ENCODE results near the gene ULBP2.
A peak's percentile ranks its signal among the peaks of the same experiment; 100 is the strongest.
"Not testable (repeated sequence)": the region's sequence is repeated elsewhere in the genome, so short reads cannot be mapped to it uniquely, and the experiment has no call there.

ULBP2 gene

DNA sequence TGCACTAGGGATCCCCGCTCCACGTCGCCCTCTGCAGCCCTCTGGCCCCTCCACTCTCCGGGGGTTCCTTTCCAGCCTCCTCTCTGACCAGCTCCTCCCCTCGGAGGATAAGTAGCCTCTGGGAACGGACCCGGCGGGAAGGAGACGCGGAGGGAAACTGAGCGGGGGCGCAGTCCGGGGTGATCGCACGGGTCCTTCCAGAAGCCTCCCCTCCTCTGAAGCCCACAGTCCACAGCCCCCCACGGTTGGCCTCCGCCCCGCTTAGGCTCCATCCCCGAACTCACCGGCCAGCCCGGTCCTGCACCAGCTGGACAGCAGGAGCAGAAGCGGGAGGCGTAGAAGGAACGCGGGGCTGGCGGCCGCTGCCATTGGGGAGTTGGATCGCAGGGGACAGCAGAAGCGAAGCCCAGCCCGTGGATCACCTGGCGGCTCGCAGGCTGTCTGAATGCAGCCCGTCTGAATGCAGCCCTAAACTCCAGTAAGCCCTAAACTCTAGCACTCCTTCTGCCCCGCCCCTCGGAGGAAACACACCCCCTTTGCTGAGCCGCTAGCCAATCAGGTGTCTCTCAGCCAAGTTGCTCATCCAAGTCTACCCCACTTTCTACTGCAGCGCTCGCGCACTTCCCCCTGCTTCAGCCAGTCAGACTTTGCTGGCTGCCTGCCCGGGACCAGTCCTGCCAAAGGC lies 19.0 kb upstream of the ULBP2 start, which contains the start of gene RAET1G:
TSS of gene RAET1G (minus strand) at position 480 of the 685 bp plus-strand sequence. CDS start at position 369, 111 bp downstream.
- H3K9ac ChIP-seq (ENCODE audit: low read depth, low read length) = peak within 1 kb of the TSS; percentile 51
- peak within 1 kb of the TSS; percentile 80 for H3K4me3 ChIP-seq (ENCODE audit: low read length)

GRCh38 chr6:149923327-149923986 lies 18.4 kb upstream of the ULBP2 start:
- Histone ChIP-seq H3K9me3 (replicated peaks; ENCODE audit: low read length) (no peaks in the 10 kb centered on the region), H3K27me3 (ENCODE audit: control insufficient read depth, insufficient read depth, low read length) (peaks cover 15% of the 10 kb centered on the region), H3K4me2 (ENCODE audit: low read length) (peak overlapping the region; percentile 99), H3K4me1 (ENCODE audit: control insufficient read depth, insufficient read depth, low read length) (peaks cover 16% of the 10 kb centered on the region), H3K9ac (ENCODE audit: low read depth, low read length) (no peak overlapping the region), H3K36me3 (ENCODE audit: insufficient read depth, low read length) (no peaks in the 10 kb centered on the region), H3K4me3 (ENCODE audit: low read length) (peak overlapping the region; percentile 80)

More for the DNA sequence above, 19.0 kb upstream of the ULBP2 start, which contains the start of gene RAET1G:
- H3K27me3 ChIP-seq (ENCODE audit: control insufficient read depth, insufficient read depth, low read length) = peaks cover 15% of the 10 kb centered on the region
- peak within 1 kb of the TSS; percentile 99 for H3K4me2 ChIP-seq (ENCODE audit: low read length)
- H3K4me1 ChIP-seq (ENCODE audit: control insufficient read depth, insufficient read depth, low read length) = peaks cover 16% of the 10 kb centered on the region
- no peaks in the 10 kb centered on the region for H3K9me3 ChIP-seq (replicated peaks; ENCODE audit: low read length)
- H3K36me3 ChIP-seq (ENCODE audit: insufficient read depth, low read length) = no peaks in the 10 kb centered on the region

DNA sequence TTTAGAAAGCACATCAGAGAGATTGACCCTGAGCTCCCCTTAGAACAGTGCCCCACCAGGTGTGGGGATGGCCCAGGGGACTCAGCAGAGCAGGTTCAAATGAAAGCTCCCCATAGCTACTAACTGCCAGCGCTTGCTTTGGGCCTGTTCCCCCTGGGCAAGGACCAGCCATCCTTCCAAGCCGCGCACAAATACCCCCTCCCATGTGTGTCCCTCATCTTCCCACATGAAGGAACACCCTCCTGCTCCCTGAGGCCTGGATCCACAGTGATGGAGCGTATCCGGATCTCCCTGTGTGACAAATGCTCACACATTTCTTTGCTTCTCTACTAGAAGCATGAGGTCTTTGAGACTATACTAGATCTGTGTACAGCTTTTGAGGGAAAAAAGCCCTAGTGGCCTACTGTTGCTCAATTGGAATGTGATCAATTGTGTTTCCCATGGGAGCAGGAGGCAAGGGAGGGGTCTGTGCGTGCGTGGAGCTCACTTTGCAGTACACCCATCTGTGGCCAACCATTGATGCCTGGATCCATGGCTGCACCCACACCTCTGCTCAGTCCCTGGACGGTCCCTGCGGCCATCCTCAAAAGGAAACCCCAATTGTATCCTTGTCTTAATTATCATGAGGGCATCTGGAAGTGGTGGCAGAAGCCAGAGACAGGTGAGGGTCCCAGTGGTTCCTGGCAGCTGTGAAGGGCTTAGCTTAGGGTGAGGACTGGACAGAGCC lies 17.4 kb upstream of the ULBP2 start:
- Histone ChIP-seq H3K36me3 (ENCODE audit: insufficient read depth, low read length) (no peaks in the 10 kb centered on the region), H3K4me1 (ENCODE audit: control insufficient read depth, insufficient read depth, low read length) (peaks cover 16% of the 10 kb centered on the region), H3K27me3 (ENCODE audit: control insufficient read depth, insufficient read depth, low read length) (peaks cover 20% of the 10 kb centered on the region), H3K9me3 (replicated peaks; ENCODE audit: low read length) (no peaks in the 10 kb centered on the region), H3K9ac (ENCODE audit: low read depth, low read length) (no peak overlapping the region), H3K4me2 (ENCODE audit: low read length) (no peak overlapping the region), H3K4me3 (ENCODE audit: low read length) (no peak overlapping the region)

- no peaks in the 10 kb centered on the region for H3K36me3 ChIP-seq (ENCODE audit: insufficient read depth, low read length)
- H3K27me3 ChIP-seq (ENCODE audit: control insufficient read depth, insufficient read depth, low read length) = peaks cover 25% of the 10 kb centered on the region
- no peak overlapping the region for H3K4me3 ChIP-seq (ENCODE audit: low read length)
- no peak overlapping the region for H3K4me2 ChIP-seq (ENCODE audit: low read length)
- peaks cover 16% of the 10 kb centered on the region for H3K4me1 ChIP-seq (ENCODE audit: control insufficient read depth, insufficient read depth, low read length)
- no peaks in the 10 kb centered on the region for H3K9me3 ChIP-seq (replicated peaks; ENCODE audit: low read length)
- no peak overlapping the region for H3K9ac ChIP-seq (ENCODE audit: low read depth, low read length)
These were observed 16.9 kb upstream of the ULBP2 start for GRCh38 chr6:149924933-149925252.

DNA sequence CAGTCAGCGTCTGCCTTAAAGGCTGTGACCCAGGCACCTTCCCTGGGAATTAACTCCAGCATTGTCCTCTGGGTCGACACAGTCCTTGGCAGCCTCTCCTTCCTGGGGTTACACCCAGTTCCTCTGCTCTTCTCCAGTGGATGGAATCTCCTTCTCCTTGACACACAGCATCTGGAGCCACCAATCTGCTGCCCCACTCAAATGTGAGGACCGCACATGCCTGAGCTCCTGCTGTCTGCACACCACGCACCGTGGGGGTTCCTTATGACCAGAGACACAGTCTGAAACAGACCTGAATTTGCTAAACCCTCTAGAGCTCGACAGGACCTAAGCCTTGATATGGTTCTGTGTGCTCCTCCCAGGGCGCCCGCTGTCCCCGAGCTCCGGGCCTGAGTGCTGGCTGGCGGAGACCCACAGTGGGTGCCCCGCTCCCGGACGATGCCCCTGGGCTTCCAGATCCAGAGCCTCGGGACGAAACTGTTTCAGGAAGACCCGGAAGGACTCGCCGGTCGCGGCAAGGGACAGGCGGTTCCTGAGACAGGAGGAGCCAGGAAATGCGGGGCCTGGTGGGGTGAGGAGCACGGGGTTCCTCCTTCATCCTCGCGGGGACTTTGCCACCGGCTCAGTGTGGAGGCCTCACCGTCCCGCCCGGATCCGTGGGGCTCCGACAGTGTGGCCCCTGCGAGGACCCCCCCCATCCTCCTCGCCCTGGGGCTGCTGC lies 16.4 kb upstream of the ULBP2 start:
- peak overlapping the region; percentile 73 for H3K4me3 ChIP-seq (ENCODE audit: low read length)
- no peaks in the 10 kb centered on the region for H3K36me3 ChIP-seq (ENCODE audit: insufficient read depth, low read length)

GRCh38 chr6:149925974-149926777 lies 15.6 kb upstream of the ULBP2 start:
- Histone ChIP-seq H3K9ac (ENCODE audit: low read depth, low read length) (peak overlapping the region; percentile 81), H3K4me3 (ENCODE audit: low read length) (peak overlapping the region; percentile 73), H3K4me1 (ENCODE audit: control insufficient read depth, insufficient read depth, low read length) (peaks cover 16% of the 10 kb centered on the region), H3K4me2 (ENCODE audit: low read length) (peak overlapping the region; percentile 95), H3K9me3 (replicated peaks; ENCODE audit: low read length) (no peaks in the 10 kb centered on the region), H3K27me3 (ENCODE audit: control insufficient read depth, insufficient read depth, low read length) (peaks cover 25% of the 10 kb centered on the region), H3K36me3 (ENCODE audit: insufficient read depth, low read length) (no peaks in the 10 kb centered on the region)

More for the DNA sequence above, 16.4 kb upstream of the ULBP2 start:
- Histone ChIP-seq H3K9ac (ENCODE audit: low read depth, low read length) (peak overlapping the region; percentile 81), H3K27me3 (ENCODE audit: control insufficient read depth, insufficient read depth, low read length) (peaks cover 25% of the 10 kb centered on the region), H3K4me2 (ENCODE audit: low read length) (peak overlapping the region; percentile 95), H3K9me3 (replicated peaks; ENCODE audit: low read length) (no peaks in the 10 kb centered on the region), H3K4me1 (ENCODE audit: control insufficient read depth, insufficient read depth, low read length) (peaks cover 16% of the 10 kb centered on the region)

GRCh38 chr6:149927025-149927424 lies 14.8 kb upstream of the ULBP2 start:
- not testable (repeated sequence) for H3K4me2 ChIP-seq (ENCODE audit: low read length); H3K9me3 ChIP-seq (replicated peaks; ENCODE audit: low read length); H3K4me3 ChIP-seq (ENCODE audit: low read length); H3K36me3 ChIP-seq (ENCODE audit: insufficient read depth, low read length); H3K9ac ChIP-seq (ENCODE audit: low read depth, low read length)
- Histone ChIP-seq H3K4me1 (ENCODE audit: control insufficient read depth, insufficient read depth, low read length) (peaks cover 16% of the 10 kb centered on the region), H3K27me3 (ENCODE audit: control insufficient read depth, insufficient read depth, low read length) (peaks cover 26% of the 10 kb centered on the region)

DNA sequence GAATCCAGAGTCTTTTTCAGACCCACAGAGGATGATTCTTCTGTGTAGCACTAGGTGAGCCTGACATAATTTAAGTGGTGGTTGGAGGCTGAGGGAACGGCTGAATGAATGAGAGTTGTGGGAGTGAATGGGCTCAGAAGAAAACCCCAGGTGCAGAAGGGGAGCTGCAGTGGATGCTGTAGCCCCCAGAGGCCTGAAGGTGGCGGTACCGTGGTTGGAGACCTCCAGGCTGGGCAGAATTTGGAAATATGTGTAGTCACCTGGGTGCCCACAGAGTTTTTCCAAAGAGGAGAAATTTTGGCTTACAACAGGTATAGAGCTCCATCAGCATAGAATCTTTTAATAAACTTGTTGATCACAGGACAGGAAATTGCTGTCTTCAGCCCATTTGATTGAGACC lies 12.4 kb upstream of the ULBP2 start:
- H3K4me3 ChIP-seq (ENCODE audit: low read length) = no peak overlapping the region
- H3K4me2 ChIP-seq (ENCODE audit: low read length) = no peak overlapping the region
- H3K36me3 ChIP-seq (ENCODE audit: insufficient read depth, low read length) = no peaks in the 10 kb centered on the region
- no peak overlapping the region for H3K9ac ChIP-seq (ENCODE audit: low read depth, low read length)
- H3K4me1 ChIP-seq (ENCODE audit: control insufficient read depth, insufficient read depth, low read length) = peaks cover 9% of the 10 kb centered on the region
- H3K9me3 ChIP-seq (replicated peaks; ENCODE audit: low read length) = no peaks in the 10 kb centered on the region
- peaks cover 35% of the 10 kb centered on the region for H3K27me3 ChIP-seq (ENCODE audit: control insufficient read depth, insufficient read depth, low read length)

DNA sequence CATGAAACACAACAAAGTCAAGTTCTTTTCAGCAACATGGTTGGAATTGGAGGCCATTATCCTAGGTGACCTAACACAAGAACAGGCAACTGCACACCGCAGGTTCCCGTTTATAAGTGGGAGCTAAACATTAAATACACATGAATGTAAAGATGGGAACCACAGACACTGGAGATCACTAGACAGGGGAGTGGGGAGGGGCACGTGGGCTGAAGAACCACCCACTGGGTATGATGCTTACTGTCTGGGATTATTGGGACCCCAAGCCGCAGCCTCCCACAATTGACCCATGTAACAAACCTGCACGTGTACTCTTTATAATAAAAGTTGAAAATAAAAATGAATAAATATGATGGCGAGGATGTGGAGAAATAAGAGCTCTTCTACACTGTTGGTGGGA lies 10.3 kb upstream of the ULBP2 start:
- Histone ChIP-seq H3K9ac (ENCODE audit: low read depth, low read length) (no peak overlapping the region), H3K27me3 (ENCODE audit: control insufficient read depth, insufficient read depth, low read length) (peaks cover 55% of the 10 kb centered on the region), H3K4me1 (ENCODE audit: control insufficient read depth, insufficient read depth, low read length) (no peaks in the 10 kb centered on the region), H3K4me2 (ENCODE audit: low read length) (no peak overlapping the region), H3K9me3 (replicated peaks; ENCODE audit: low read length) (no peaks in the 10 kb centered on the region), H3K4me3 (ENCODE audit: low read length) (no peak overlapping the region), H3K36me3 (ENCODE audit: insufficient read depth, low read length) (no peaks in the 10 kb centered on the region)

DNA sequence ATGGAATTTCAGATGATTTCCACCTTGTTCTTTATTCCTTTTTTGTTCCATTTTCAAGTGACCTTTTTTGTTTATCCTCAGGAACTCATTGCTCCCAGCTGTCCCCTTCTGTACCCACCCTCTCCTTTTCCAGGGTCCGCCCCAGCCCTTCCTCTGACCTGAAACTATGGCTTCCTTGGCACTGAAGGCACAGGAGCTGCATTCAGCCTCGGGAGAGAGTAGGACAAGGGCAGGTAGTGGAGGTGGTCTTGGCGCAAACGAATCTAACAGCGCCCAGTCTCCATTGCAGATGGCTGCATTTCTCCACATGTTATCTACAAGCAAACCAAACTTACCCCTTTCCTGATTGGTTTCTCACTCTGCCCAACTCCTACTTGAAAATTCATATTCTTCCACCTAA lies 8.8 kb upstream of the ULBP2 start:
- Histone ChIP-seq H3K27me3 (ENCODE audit: control insufficient read depth, insufficient read depth, low read length) (peaks cover 65% of the 10 kb centered on the region), H3K36me3 (ENCODE audit: insufficient read depth, low read length) (no peaks in the 10 kb centered on the region)

More for the DNA sequence above, 8.8 kb upstream of the ULBP2 start:
- Histone ChIP-seq H3K4me1 (ENCODE audit: control insufficient read depth, insufficient read depth, low read length) (no peaks in the 10 kb centered on the region), H3K4me2 (ENCODE audit: low read length) (no peak overlapping the region), H3K9ac (ENCODE audit: low read depth, low read length) (no peak overlapping the region), H3K9me3 (replicated peaks; ENCODE audit: low read length) (no peaks in the 10 kb centered on the region), H3K4me3 (ENCODE audit: low read length) (no peak overlapping the region)

Measured in skeletal muscle satellite cell (primary cell).